Melanocyte of skin (primary cell): ENCODE measurements around the gene SLAMF6. TPM values are rescaled to one million over a fixed set of nuclear protein-coding genes. Genes with fewer than 3 reads are reported as not detected.

Experiments
- total RNA-seq, 2 donors: library from RNA; depleted of rRNA; stranded (reverse); fragments of >200 nt; gene quantifications; 2 replicates each; pipeline ENCODE4 v1.2.3, GENCODE V29; 2012

Gene SLAMF6
- not detected for total RNA-seq

GRCh38 chr1:160522622-160523345, at the start of gene SLAMF6:
TSS of gene SLAMF6 (minus strand) at chr1:160523255. CDS start at chr1:160523192, 63 bp downstream.

Other genes starting within 250 kb of the SLAMF6 start
- 10 to 100 TPM; 46.0 to 61.9 TPM for gene PEX19, start 238.1 kb downstream of the SLAMF6 start, total RNA-seq
- 100 to 1,000 TPM; 133 to 194 TPM for gene COPA, start 180.0 kb downstream of the SLAMF6 start, total RNA-seq
- gene NCSTN, start 179.9 kb downstream of the SLAMF6 start, total RNA-seq: 100 to 1,000 TPM; 110 to 132 TPM
- gene NHLH1, start 156.2 kb downstream of the SLAMF6 start, total RNA-seq: under 1 TPM; under 0.01 TPM
- 1 to 10 TPM; 4.7 to 4.8 TPM for gene VANGL2, start 122.7 kb downstream of the SLAMF6 start, total RNA-seq
- not detected for gene CD84, start 56.2 kb upstream of the SLAMF6 start, total RNA-seq
- gene SLAMF1, start 123.8 kb upstream of the SLAMF6 start, total RNA-seq: not detected
- gene CD48, start 188.6 kb upstream of the SLAMF6 start, total RNA-seq: not detected
- gene SLAMF7, start 216.0 kb upstream of the SLAMF6 start, total RNA-seq: under 1 TPM in 1 of 2 donors, not detected in 1; 0.33 TPM